HEK293 (cell line): ENCODE measurements around the gene SYNJ2.
A peak's percentile ranks its signal among the peaks of the same experiment; 100 is the strongest.

Experiments
- HOXD13 ChIP-seq: sonication (generic); formaldehyde crosslinking; IDR thresholded peaks from 2 replicates; pipeline ENCODE4 v1.8.0; 2022; ENCODE audit warnings: missing genetic modification reagents, borderline replicate concordance
- KLF10 ChIP-seq: fragments of 450-650 bp; IDR thresholded peaks from 2 replicates; pipeline ENCODE4 v1.5.1; 2018; ENCODE audit warnings: missing biosample characterization, mild to moderate bottlenecking, missing genetic modification characterization
- KLF7 ChIP-seq: fragments of 450-650 bp; formaldehyde crosslinking; IDR thresholded peaks from 2 replicates; pipeline ENCODE4 v1.5.1; 2016; ENCODE audit warnings: missing biosample characterization, missing genetic modification characterization, borderline replicate concordance
- ZNF202 ChIP-seq: fragments of 450-650 bp; formaldehyde crosslinking; IDR thresholded peaks from 2 replicates; pipeline ENCODE4 v1.5.1; 2016; ENCODE audit warnings: missing biosample characterization, missing genetic modification characterization, borderline replicate concordance
- ZNF366 ChIP-seq: fragments of 450-650 bp; formaldehyde crosslinking; conservative IDR thresholded peaks from 2 replicates; pipeline ENCODE4 v1.5.1; 2016; ENCODE audit warnings: missing biosample characterization, missing genetic modification characterization
- ZNF394 ChIP-seq: fragments of 450-650 bp; formaldehyde crosslinking; IDR thresholded peaks from 2 replicates; pipeline ENCODE4 v1.5.1; 2016; ENCODE audit warnings: missing biosample characterization, missing genetic modification characterization, mild to moderate bottlenecking, moderate library complexity, borderline replicate concordance
- ZNF501 ChIP-seq: fragments of 450-650 bp; formaldehyde crosslinking; IDR thresholded peaks from 2 replicates; pipeline ENCODE4 v1.5.1; 2016; ENCODE audit warnings: missing biosample characterization, missing genetic modification characterization
- ZNF544 ChIP-seq: fragments of 450-650 bp; formaldehyde crosslinking; IDR thresholded peaks from 2 replicates; pipeline ENCODE4 v1.5.0; 2017; ENCODE audit warnings: missing biosample characterization, missing genetic modification characterization
- ZNF549 ChIP-seq: fragments of 450-650 bp; IDR thresholded peaks from 2 replicates; pipeline ENCODE4 v1.5.1; 2018; ENCODE audit warnings: missing biosample characterization, missing genetic modification characterization, mild to moderate bottlenecking, inconsistent platforms, moderate library complexity
- ZNF560 ChIP-seq: fragments of 450-650 bp; formaldehyde crosslinking; IDR thresholded peaks from 2 replicates; pipeline ENCODE4 v1.5.1; 2017; ENCODE audit warnings: missing biosample characterization, missing genetic modification characterization, borderline replicate concordance
- ZNF571 ChIP-seq: fragments of 450-650 bp; formaldehyde crosslinking; IDR thresholded peaks from 2 replicates; pipeline ENCODE4 v1.5.0; 2017; ENCODE audit warnings: missing biosample characterization, missing genetic modification characterization
- ZNF621 ChIP-seq: fragments of 450-650 bp; formaldehyde crosslinking; IDR thresholded peaks from 2 replicates; pipeline ENCODE4 v1.5.1; 2017; ENCODE audit warnings: missing biosample characterization, missing genetic modification characterization
- ZSCAN23 ChIP-seq: fragments of 450-650 bp; formaldehyde crosslinking; IDR thresholded peaks from 2 replicates; pipeline ENCODE4 v1.5.1; 2016; ENCODE audit warnings: missing biosample characterization, missing genetic modification characterization
- ZXDB ChIP-seq: fragments of 450-650 bp; formaldehyde crosslinking; IDR thresholded peaks from 2 replicates; pipeline ENCODE4 v1.5.1; 2016; ENCODE audit warnings: missing biosample characterization, missing genetic modification characterization
- TF ChIP-seq, protein P1 (sequence below): fragments of 450-650 bp; formaldehyde crosslinking; IDR thresholded peaks from 2 replicates; pipeline ENCODE4 v1.5.1; 2016; ENCODE audit warnings: missing biosample characterization, missing genetic modification characterization
- TF ChIP-seq, protein P2 (sequence below): fragments of 450-650 bp; formaldehyde crosslinking; IDR thresholded peaks from 2 replicates; pipeline ENCODE4; 2016; ENCODE audit warnings: missing biosample characterization, missing genetic modification characterization
- TF ChIP-seq, protein P3 (sequence below): fragments of 450-650 bp; formaldehyde crosslinking; IDR thresholded peaks from 2 replicates; pipeline ENCODE4 v1.5.1; 2016; ENCODE audit warnings: missing biosample characterization, missing genetic modification characterization
- TF ChIP-seq, protein P4 (sequence below): fragments of 450-650 bp; formaldehyde crosslinking; IDR thresholded peaks from 2 replicates; pipeline ENCODE4 v1.5.1; 2016; ENCODE audit warnings: missing biosample characterization, missing genetic modification characterization
- TF ChIP-seq, protein P5 (sequence below): fragments of 450-650 bp; formaldehyde crosslinking; IDR thresholded peaks from 2 replicates; pipeline ENCODE4 v1.5.1; 2016; ENCODE audit warnings: missing biosample characterization, missing genetic modification characterization, borderline replicate concordance
- TF ChIP-seq, protein P6 (sequence below): fragments of 450-650 bp; formaldehyde crosslinking; IDR thresholded peaks from 2 replicates; pipeline ENCODE4 v1.5.1; 2016; ENCODE audit warnings: missing biosample characterization, missing genetic modification characterization, borderline replicate concordance
- TF ChIP-seq, protein P7 (sequence below): fragments of 450-650 bp; formaldehyde crosslinking; IDR thresholded peaks from 2 replicates; pipeline ENCODE4 v1.5.1; 2016; ENCODE audit warnings: missing biosample characterization, missing genetic modification characterization

SYNJ2 gene

DNA sequence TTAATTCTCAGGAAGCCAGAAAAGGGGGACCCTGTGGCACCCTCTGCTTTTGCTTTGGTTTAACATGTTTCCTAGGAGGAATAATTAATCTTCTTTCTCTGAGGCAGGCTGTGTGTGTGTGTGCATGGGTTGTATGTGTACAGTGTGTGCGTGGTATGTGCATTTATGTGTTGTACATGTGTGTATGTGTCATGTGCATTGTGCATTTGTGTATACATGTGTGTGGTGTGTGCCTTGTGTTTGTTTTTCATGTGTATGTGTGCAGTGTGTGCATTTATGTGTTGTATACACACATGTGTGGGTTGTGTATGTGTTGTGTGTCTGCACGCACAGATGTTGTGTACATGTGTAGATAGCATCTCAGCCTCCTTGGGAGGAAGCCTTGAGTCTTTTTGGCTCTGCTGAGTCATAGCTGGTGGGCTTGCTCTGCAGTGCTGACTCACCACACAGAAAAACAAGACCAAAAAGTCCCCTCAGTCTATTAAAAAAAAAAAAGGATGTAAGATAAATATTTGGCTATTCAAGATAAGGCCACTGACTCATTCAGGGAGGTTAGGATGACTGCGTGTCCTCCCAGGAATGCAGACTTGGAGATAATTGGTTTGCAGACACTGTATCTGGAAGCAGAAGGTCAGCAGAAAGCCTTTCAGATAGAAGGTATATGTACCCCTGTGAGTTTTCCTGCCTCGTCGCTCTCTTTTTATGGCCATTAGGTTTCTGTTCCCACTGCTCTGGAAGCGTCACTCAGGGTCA is 58.6 kb downstream of the SYNJ2 start (continued):
- TF ChIP-seq, protein P1, sequence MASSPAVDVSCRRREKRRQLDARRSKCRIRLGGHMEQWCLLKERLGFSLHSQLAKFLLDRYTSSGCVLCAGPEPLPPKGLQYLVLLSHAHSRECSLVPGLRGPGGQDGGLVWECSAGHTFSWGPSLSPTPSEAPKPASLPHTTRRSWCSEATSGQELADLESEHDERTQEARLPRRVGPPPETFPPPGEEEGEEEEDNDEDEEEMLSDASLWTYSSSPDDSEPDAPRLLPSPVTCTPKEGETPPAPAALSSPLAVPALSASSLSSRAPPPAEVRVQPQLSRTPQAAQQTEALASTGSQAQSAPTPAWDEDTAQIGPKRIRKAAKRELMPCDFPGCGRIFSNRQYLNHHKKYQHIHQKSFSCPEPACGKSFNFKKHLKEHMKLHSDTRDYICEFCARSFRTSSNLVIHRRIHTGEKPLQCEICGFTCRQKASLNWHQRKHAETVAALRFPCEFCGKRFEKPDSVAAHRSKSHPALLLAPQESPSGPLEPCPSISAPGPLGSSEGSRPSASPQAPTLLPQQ (tag by site-specific recombination): peak; percentile 87
- peak; percentile 96 for TF ChIP-seq ZXDB (tag by site-specific recombination)
- TF ChIP-seq ZNF571 (tag by site-specific recombination): no peak
- TF ChIP-seq ZNF394 (tag by site-specific recombination): peak; percentile 70; the same call in 1 of the 2 replicates
- TF ChIP-seq, protein P2, sequence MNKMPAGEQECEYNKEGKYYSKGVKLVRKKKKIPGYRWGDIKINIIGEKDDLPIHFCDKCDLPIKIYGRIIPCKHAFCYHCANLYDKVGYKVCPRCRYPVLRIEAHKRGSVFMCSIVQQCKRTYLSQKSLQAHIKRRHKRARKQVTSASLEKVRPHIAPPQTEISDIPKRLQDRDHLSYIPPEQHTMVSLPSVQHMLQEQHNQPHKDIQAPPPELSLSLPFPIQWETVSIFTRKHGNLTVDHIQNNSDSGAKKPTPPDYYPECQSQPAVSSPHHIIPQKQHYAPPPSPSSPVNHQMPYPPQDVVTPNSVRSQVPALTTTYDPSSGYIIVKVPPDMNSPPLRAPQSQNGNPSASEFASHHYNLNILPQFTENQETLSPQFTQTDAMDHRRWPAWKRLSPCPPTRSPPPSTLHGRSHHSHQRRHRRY (tag by site-specific recombination): peak; percentile 10; the same call in 1 of the 2 replicates
- TF ChIP-seq ZNF560: no peak
- no peak for TF ChIP-seq ZNF621 (tag by site-specific recombination)
- no peak; the same call in 1 of the 2 replicates for TF ChIP-seq KLF7 (tag by site-specific recombination)
- TF ChIP-seq, protein P3, sequence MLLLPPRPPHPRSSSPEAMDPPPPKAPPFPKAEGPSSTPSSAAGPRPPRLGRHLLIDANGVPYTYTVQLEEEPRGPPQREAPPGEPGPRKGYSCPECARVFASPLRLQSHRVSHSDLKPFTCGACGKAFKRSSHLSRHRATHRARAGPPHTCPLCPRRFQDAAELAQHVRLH (tag by site-specific recombination): 0 out of 2 replicates have a peak, but pooled peaks have one; percentile 16
- TF ChIP-seq KLF10: peak; percentile 92
- TF ChIP-seq, protein P4, sequence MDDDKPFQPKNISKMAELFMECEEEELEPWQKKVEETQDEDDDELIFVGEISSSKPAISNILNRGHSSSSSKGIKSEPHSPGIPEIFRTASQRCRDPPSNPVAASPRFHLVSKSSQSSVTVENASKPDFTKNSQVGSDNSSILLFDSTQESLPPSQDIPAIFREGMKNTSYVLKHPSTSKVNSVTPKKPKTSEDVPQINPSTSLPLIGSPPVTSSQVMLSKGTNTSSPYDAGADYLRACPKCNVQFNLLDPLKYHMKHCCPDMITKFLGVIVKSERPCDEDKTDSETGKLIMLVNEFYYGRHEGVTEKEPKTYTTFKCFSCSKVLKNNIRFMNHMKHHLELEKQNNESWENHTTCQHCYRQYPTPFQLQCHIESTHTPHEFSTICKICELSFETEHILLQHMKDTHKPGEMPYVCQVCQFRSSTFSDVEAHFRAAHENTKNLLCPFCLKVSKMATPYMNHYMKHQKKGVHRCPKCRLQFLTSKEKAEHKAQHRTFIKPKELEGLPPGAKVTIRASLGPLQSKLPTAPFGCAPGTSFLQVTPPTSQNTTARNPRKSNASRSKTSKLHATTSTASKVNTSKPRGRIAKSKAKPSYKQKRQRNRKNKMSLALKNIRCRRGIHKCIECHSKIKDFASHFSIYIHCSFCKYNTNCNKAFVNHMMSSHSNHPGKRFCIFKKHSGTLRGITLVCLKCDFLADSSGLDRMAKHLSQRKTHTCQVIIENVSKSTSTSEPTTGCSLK (tag by site-specific recombination): 0 out of 2 replicates have a peak, but pooled peaks have one; percentile 62
- TF ChIP-seq, protein P5, sequence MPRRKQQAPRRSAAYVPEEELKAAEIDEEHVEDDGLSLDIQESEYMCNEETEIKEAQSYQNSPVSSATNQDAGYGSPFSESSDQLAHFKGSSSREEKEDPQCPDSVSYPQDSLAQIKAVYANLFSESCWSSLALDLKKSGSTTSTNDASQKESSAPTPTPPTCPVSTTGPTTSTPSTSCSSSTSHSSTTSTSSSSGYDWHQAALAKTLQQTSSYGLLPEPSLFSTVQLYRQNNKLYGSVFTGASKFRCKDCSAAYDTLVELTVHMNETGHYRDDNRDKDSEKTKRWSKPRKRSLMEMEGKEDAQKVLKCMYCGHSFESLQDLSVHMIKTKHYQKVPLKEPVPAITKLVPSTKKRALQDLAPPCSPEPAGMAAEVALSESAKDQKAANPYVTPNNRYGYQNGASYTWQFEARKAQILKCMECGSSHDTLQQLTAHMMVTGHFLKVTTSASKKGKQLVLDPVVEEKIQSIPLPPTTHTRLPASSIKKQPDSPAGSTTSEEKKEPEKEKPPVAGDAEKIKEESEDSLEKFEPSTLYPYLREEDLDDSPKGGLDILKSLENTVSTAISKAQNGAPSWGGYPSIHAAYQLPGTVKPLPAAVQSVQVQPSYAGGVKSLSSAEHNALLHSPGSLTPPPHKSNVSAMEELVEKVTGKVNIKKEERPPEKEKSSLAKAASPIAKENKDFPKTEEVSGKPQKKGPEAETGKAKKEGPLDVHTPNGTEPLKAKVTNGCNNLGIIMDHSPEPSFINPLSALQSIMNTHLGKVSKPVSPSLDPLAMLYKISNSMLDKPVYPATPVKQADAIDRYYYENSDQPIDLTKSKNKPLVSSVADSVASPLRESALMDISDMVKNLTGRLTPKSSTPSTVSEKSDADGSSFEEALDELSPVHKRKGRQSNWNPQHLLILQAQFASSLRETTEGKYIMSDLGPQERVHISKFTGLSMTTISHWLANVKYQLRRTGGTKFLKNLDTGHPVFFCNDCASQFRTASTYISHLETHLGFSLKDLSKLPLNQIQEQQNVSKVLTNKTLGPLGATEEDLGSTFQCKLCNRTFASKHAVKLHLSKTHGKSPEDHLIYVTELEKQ (tag by site-specific recombination): peak; percentile 84
- no peak for TF ChIP-seq ZNF549 (tag by site-specific recombination)
- TF ChIP-seq, protein P6, sequence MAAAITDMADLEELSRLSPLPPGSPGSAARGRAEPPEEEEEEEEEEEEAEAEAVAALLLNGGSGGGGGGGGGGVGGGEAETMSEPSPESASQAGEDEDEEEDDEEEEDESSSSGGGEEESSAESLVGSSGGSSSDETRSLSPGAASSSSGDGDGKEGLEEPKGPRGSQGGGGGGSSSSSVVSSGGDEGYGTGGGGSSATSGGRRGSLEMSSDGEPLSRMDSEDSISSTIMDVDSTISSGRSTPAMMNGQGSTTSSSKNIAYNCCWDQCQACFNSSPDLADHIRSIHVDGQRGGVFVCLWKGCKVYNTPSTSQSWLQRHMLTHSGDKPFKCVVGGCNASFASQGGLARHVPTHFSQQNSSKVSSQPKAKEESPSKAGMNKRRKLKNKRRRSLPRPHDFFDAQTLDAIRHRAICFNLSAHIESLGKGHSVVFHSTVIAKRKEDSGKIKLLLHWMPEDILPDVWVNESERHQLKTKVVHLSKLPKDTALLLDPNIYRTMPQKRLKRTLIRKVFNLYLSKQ: no peak
- peak; percentile 98 for TF ChIP-seq ZNF366 (tag by site-specific recombination)
- TF ChIP-seq ZNF544 (tag by site-specific recombination): no peak
- 0 out of 2 replicates have a peak, but pooled peaks have one; percentile 43 for TF ChIP-seq ZNF501 (tag by site-specific recombination)
- TF ChIP-seq HOXD13 (CRISPR knock-in tag): peak; percentile 65; the same call in 1 of the 2 replicates
- peak; percentile 88 for TF ChIP-seq ZSCAN23 (tag by site-specific recombination)
- TF ChIP-seq ZNF202 (tag by site-specific recombination): no peak
- TF ChIP-seq, protein P7, sequence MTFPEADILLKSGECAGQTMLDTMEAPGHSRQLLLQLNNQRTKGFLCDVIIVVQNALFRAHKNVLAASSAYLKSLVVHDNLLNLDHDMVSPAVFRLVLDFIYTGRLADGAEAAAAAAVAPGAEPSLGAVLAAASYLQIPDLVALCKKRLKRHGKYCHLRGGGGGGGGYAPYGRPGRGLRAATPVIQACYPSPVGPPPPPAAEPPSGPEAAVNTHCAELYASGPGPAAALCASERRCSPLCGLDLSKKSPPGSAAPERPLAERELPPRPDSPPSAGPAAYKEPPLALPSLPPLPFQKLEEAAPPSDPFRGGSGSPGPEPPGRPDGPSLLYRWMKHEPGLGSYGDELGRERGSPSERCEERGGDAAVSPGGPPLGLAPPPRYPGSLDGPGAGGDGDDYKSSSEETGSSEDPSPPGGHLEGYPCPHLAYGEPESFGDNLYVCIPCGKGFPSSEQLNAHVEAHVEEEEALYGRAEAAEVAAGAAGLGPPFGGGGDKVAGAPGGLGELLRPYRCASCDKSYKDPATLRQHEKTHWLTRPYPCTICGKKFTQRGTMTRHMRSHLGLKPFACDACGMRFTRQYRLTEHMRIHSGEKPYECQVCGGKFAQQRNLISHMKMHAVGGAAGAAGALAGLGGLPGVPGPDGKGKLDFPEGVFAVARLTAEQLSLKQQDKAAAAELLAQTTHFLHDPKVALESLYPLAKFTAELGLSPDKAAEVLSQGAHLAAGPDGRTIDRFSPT (tag by site-specific recombination): peak; percentile 89
